NB4 (cell line): ENCODE measurements around the gene CYP27C1.

ENCODE experiments used
- POLR2A ChIP-seq: IDR thresholded peaks from 2 replicates; pipeline ENCODE4 v1.6.1; 2011; ENCODE audit warnings: mild to moderate bottlenecking; ENCODE audit not compliant: insufficient read length; ENCODE audit errors: extremely low read depth
- TF ChIP-seq, protein P1 (sequence below): IDR thresholded peaks from one replicate; pipeline ENCODE4 v1.5.1; 2012; ENCODE audit warnings: low read depth, low read length

GRCh38 chr2:127196549-127196948, 23.6 kb downstream of the CYP27C1 start:
- TF ChIP-seq, protein P1, sequence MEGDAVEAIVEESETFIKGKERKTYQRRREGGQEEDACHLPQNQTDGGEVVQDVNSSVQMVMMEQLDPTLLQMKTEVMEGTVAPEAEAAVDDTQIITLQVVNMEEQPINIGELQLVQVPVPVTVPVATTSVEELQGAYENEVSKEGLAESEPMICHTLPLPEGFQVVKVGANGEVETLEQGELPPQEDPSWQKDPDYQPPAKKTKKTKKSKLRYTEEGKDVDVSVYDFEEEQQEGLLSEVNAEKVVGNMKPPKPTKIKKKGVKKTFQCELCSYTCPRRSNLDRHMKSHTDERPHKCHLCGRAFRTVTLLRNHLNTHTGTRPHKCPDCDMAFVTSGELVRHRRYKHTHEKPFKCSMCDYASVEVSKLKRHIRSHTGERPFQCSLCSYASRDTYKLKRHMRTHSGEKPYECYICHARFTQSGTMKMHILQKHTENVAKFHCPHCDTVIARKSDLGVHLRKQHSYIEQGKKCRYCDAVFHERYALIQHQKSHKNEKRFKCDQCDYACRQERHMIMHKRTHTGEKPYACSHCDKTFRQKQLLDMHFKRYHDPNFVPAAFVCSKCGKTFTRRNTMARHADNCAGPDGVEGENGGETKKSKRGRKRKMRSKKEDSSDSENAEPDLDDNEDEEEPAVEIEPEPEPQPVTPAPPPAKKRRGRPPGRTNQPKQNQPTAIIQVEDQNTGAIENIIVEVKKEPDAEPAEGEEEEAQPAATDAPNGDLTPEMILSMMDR, result no peak
- TF ChIP-seq POLR2A, result no peak
